Measurements from ENCODE around the gene ARHGAP31.
"Not testable (repeated sequence)": the region's sequence is repeated elsewhere in the genome, so short reads cannot be mapped to it uniquely, and the experiment has no call there.

The ARHGAP31 gene

GRCh38 chr3:119319311-119319710 lies 25.1 kb downstream of the ARHGAP31 start:
- no peak for DNase-seq (ENCODE audit: low read depth, low spot score)

GRCh38 chr3:119320785-119321184 lies 26.6 kb downstream of the ARHGAP31 start:
- not testable (repeated sequence) for DNase-seq (ENCODE audit: low read depth, low spot score)

- DNase-seq (ENCODE audit: low read depth, low spot score), result no peak
These were observed 28.0 kb downstream of the ARHGAP31 start for GRCh38 chr3:119322021-119322834.

GRCh38 chr3:119322835-119323722 lies 28.9 kb downstream of the ARHGAP31 start:
- peak; percentile 84 for DNase-seq (ENCODE audit: low read depth, low spot score)

GRCh38 chr3:119323723-119324085 lies 29.5 kb downstream of the ARHGAP31 start:
- DNase-seq (ENCODE audit: low read depth, low spot score), result no peak

GRCh38 chr3:119324899-119325298 lies 30.7 kb downstream of the ARHGAP31 start:
- DNase-seq (ENCODE audit: low read depth, low spot score), result no peak

GRCh38 chr3:119326976-119327375 lies 32.8 kb downstream of the ARHGAP31 start:
- DNase-seq (ENCODE audit: low read depth, low spot score), result no peak

- no peak for DNase-seq (ENCODE audit: low read depth, low spot score)
These were observed 35.4 kb downstream of the ARHGAP31 start for GRCh38 chr3:119329551-119329950.

- DNase-seq (ENCODE audit: low read depth, low spot score), result no peak
These were observed 36.0 kb downstream of the ARHGAP31 start for GRCh38 chr3:119330181-119330580.

GRCh38 chr3:119330858-119331257 lies 36.7 kb downstream of the ARHGAP31 start:
- DNase-seq (ENCODE audit: low read depth, low spot score), result no peak

GRCh38 chr3:119331661-119332060 lies 37.5 kb downstream of the ARHGAP31 start:
- DNase-seq (ENCODE audit: low read depth, low spot score), result no peak

- DNase-seq (ENCODE audit: low read depth, low spot score), result no peak
These were observed 39.8 kb downstream of the ARHGAP31 start for GRCh38 chr3:119333773-119334509.

- no peak for DNase-seq (ENCODE audit: low read depth, low spot score)
These were observed 42.6 kb downstream of the ARHGAP31 start for GRCh38 chr3:119336823-119337222.

- not testable (repeated sequence) for DNase-seq (ENCODE audit: low read depth, low spot score)
These were observed 43.2 kb downstream of the ARHGAP31 start for GRCh38 chr3:119337407-119337806.

- DNase-seq (ENCODE audit: low read depth, low spot score), result no peak
These were observed 44.6 kb downstream of the ARHGAP31 start for GRCh38 chr3:119338754-119339153.

- no peak for DNase-seq (ENCODE audit: low read depth, low spot score)
These were observed 45.8 kb downstream of the ARHGAP31 start for GRCh38 chr3:119340014-119340413.

GRCh38 chr3:119340446-119340845 lies 46.3 kb downstream of the ARHGAP31 start:
- no peak for DNase-seq (ENCODE audit: low read depth, low spot score)

- no peak for DNase-seq (ENCODE audit: low read depth, low spot score)
These were observed 48.0 kb downstream of the ARHGAP31 start for GRCh38 chr3:119342176-119342575.

GRCh38 chr3:119343719-119344118 lies 49.5 kb downstream of the ARHGAP31 start:
- DNase-seq (ENCODE audit: low read depth, low spot score), result no peak

- no peak for DNase-seq (ENCODE audit: low read depth, low spot score)
These were observed 51.9 kb downstream of the ARHGAP31 start for GRCh38 chr3:119346076-119346496.

- no peak for DNase-seq (ENCODE audit: low read depth, low spot score)
These were observed 52.9 kb downstream of the ARHGAP31 start for GRCh38 chr3:119347036-119347435.
